GM12878 (cell line): ENCODE results near the gene ZFYVE19. TPM values are rescaled to one million over a fixed set of nuclear protein-coding genes. Genes with fewer than 3 reads are reported as not detected.
A peak's percentile ranks its signal among the peaks of the same experiment; 100 is the strongest.

Source experiments
- ATAC-seq: fragments of 200-7000 bp; cut with Tn5 transposase; 3 replicates; pipeline ENCODE4 v1.9.1; 2020; ENCODE audit warnings: mild to moderate bottlenecking, moderate library complexity
- BruUV-seq: library from RNA; stranded (reverse); fragments of 400-500 nt; replicated peaks from 2 replicates; lab custom pipeline; 2021; lab: Mats Ljungman, UMichigan
- CTCF ChIA-PET: fragments of 300-600 bp; sonication (Branson Sonifier 250); formaldehyde crosslinking; extraction: SDS; loops from one replicate; lab custom pipeline; 2021; ENCODE audit warnings: inconsistent platforms; lab: Yijun Ruan, JAX
- POLR2A ChIA-PET: fragments of 350-600 bp; formaldehyde crosslinking; extraction: SDS; loops from one replicate; lab custom pipeline; 2021; ENCODE audit warnings: inconsistent platforms; lab: Charles Lee
- RAD21 ChIA-PET: fragments of 300-600 bp; sonication (Branson Sonifier 250); formaldehyde crosslinking; loops from one replicate; lab custom pipeline; 2023; ENCODE audit warnings: antibody characterized with exemption; ENCODE audit not compliant: unreplicated experiment; lab: Charles Lee
- SMC1A ChIA-PET: fragments of 300-600 bp; sonication (Branson Sonifier 250); formaldehyde crosslinking; loops from one replicate; lab custom pipeline; 2023; ENCODE audit not compliant: unreplicated experiment, uncharacterized antibody; lab: Charles Lee
- DNase-seq: peaks from one replicate; pipeline ENCODE4 v3.0.0-alpha.2; 2011; ENCODE audit warnings: low read depth, low spot score
- FAIRE-seq: peaks from 3 replicates; lab custom pipeline; 2011; peaks lifted over from hg19 to GRCh38; lab: Jason Lieb, UNC
- H2AFZ ChIP-seq: 2 replicates; pipeline ENCODE4 v1.6.0; 2011; ENCODE audit warnings: low read depth, low read length, control low read depth; ENCODE audit not compliant: control insufficient read depth
- H3K27ac ChIP-seq: 2 replicates; pipeline ENCODE4 v1.5.1; 2011; ENCODE audit warnings: control low read depth; ENCODE audit not compliant: control insufficient read depth, insufficient read depth
- H3K27me3 ChIP-seq, 2 experiments: replicated peaks in 1 of 2; 2 replicates each; pipeline versions ENCODE4 v1.6.0 to v1.6.1; 2011; ENCODE audit warnings: low read length in 1 of 2; ENCODE audit not compliant: control insufficient read depth in 2 of 2, insufficient read depth in 2 of 2
- H3K36me3 ChIP-seq, 2 experiments: 2 replicates each; pipeline ENCODE4 v1.5.1; 2011; ENCODE audit warnings: low read length in 1 of 2; ENCODE audit not compliant: control insufficient read depth in 2 of 2, insufficient read depth in 2 of 2
- H3K4me1 ChIP-seq: 2 replicates; pipeline ENCODE4 v1.6.1; 2011; ENCODE audit warnings: mild to moderate bottlenecking, low read length, moderate library complexity, mixed read lengths; ENCODE audit not compliant: control insufficient read depth, insufficient read depth
- H3K4me2 ChIP-seq: 2 replicates; pipeline ENCODE4 v1.6.0; 2011; ENCODE audit warnings: control low read depth; ENCODE audit not compliant: control insufficient read depth, insufficient read depth
- H3K4me3 ChIP-seq: fragments of 200-600 bp; sonication (generic); 2 replicates; pipeline ENCODE4 v1.5.1; 2016
- H3K79me2 ChIP-seq: 2 replicates; pipeline ENCODE4 v1.6.0; 2011; ENCODE audit warnings: low read length; ENCODE audit not compliant: control insufficient read depth, insufficient read depth
- H3K9ac ChIP-seq: 2 replicates; pipeline ENCODE4 v1.8.0; 2011; ENCODE audit warnings: low read length, control low read depth, mixed read lengths; ENCODE audit not compliant: control insufficient read depth, insufficient read depth
- H3K9me3 ChIP-seq: replicated peaks from 3 replicates; pipeline ENCODE4 v1.5.1; 2011; ENCODE audit warnings: mild to moderate bottlenecking, low read length; ENCODE audit not compliant: control insufficient read depth, insufficient read depth
- H4K20me1 ChIP-seq: 2 replicates; pipeline ENCODE4 v1.6.0; 2011; ENCODE audit not compliant: control insufficient read depth, insufficient read depth
- BMI1 ChIP-seq: fragments of 450-650 bp; IDR thresholded peaks from 2 replicates; pipeline ENCODE4 v1.6.1; 2016; ENCODE audit warnings: mild to moderate bottlenecking, moderate library complexity, borderline replicate concordance
- CBX5 ChIP-seq: sonication (generic); IDR thresholded peaks from 2 replicates; pipeline ENCODE4 v1.6.1; 2016; ENCODE audit warnings: low read depth, moderate library complexity, mild to moderate bottlenecking, inconsistent platforms
- GATAD2B ChIP-seq: fragments of 450-650 bp; conservative IDR thresholded peaks from 2 replicates; pipeline ENCODE4 v1.6.1; 2017; ENCODE audit warnings: low read depth, mild to moderate bottlenecking, moderate library complexity
- IKZF1 ChIP-seq: fragments of 450-650 bp; conservative IDR thresholded peaks from 2 replicates; pipeline ENCODE4 v1.6.1; 2017; ENCODE audit warnings: antibody characterized with exemption, mild to moderate bottlenecking
- MEF2B ChIP-seq: fragments of 450-650 bp; IDR thresholded peaks from 2 replicates; pipeline ENCODE4 v1.6.1; 2018; ENCODE audit warnings: mild to moderate bottlenecking, moderate library complexity; ENCODE audit not compliant: partially characterized antibody, poor library complexity, severe bottlenecking
- NFYB ChIP-seq: IDR thresholded peaks from 2 replicates; pipeline ENCODE4 v1.6.1; 2011; ENCODE audit warnings: low read depth, mild to moderate bottlenecking, low read length, improper control_type of control experiment, moderate library complexity; ENCODE audit not compliant: insufficient read depth
- NR2F1 ChIP-seq: fragments of 450-650 bp; conservative IDR thresholded peaks from 2 replicates; pipeline ENCODE4 v1.6.1; 2017; ENCODE audit warnings: mild to moderate bottlenecking
- PAX5 ChIP-seq: IDR thresholded peaks from 2 replicates; pipeline ENCODE4 v1.6.1; 2011; ENCODE audit warnings: low read depth, low read length, borderline replicate concordance
- PAX8 ChIP-seq: fragments of 450-650 bp; IDR thresholded peaks from 2 replicates; pipeline ENCODE4 v1.6.1; 2017; ENCODE audit warnings: mild to moderate bottlenecking, moderate library complexity
- POLR2AphosphoS2 ChIP-seq: IDR thresholded peaks from 2 replicates; pipeline ENCODE4 v1.6.1; 2011; ENCODE audit warnings: low read depth, mild to moderate bottlenecking, low read length, improper control_type of control experiment, moderate library complexity
- RAD21 ChIP-seq: IDR thresholded peaks from 2 replicates; pipeline ENCODE4 v1.6.1; 2011; ENCODE audit warnings: mild to moderate bottlenecking, low read depth, low read length, moderate library complexity; ENCODE audit not compliant: insufficient read depth
- RB1 ChIP-seq: fragments of 450-650 bp; formaldehyde crosslinking; IDR thresholded peaks from 2 replicates; pipeline ENCODE4 v1.6.1; 2017; ENCODE audit warnings: mild to moderate bottlenecking, borderline replicate concordance
- RUNX3 ChIP-seq: IDR thresholded peaks from 2 replicates; pipeline ENCODE4 v1.6.1; 2012; ENCODE audit warnings: low read length, inconsistent platforms
- SIX5 ChIP-seq: IDR thresholded peaks from 2 replicates; pipeline ENCODE4 v1.6.1; 2011; ENCODE audit warnings: mild to moderate bottlenecking, low read depth, low read length, moderate library complexity; ENCODE audit not compliant: severe bottlenecking
- SP1 ChIP-seq: IDR thresholded peaks from one replicate; pipeline ENCODE4 v1.6.1; 2011; ENCODE audit warnings: low read depth, low read length
- SREBF2 ChIP-seq: IDR thresholded peaks from 2 replicates; pipeline ENCODE4 v1.6.1; 2012; ENCODE audit warnings: mild to moderate bottlenecking, low read length
- TCF12 ChIP-seq: IDR thresholded peaks from 2 replicates; pipeline ENCODE4 v1.6.1; 2011; ENCODE audit warnings: low read depth, mild to moderate bottlenecking, low read length
- TCF7 ChIP-seq: IDR thresholded peaks from 2 replicates; pipeline ENCODE4 v1.6.1; 2014; ENCODE audit warnings: antibody characterized with exemption, borderline replicate concordance
- ZBTB11 ChIP-seq: fragments of 450-650 bp; formaldehyde crosslinking; IDR thresholded peaks from 2 replicates; pipeline ENCODE4 v1.5.0; 2022; ENCODE audit warnings: mild to moderate bottlenecking, missing genetic modification characterization
- ZNF24 ChIP-seq: fragments of 450-650 bp; IDR thresholded peaks from 2 replicates; pipeline ENCODE4 v1.6.1; 2017; ENCODE audit warnings: antibody characterized with exemption, mild to moderate bottlenecking
- in situ Hi-C: fragments of 300-500 bp; cut with MboI; formaldehyde crosslinking; loops from 9 replicates; pipeline ENCODE4 v1.14.3; 2018; ENCODE audit warnings: mixed read lengths
- intact Hi-C: fragments of 100-400 bp; cut with micrococcal nuclease; formaldehyde crosslinking; loops from one replicate; pipeline ENCODE4 v1.14.2; 2022; ENCODE audit not compliant: unreplicated experiment
- polyA plus RNA-seq, 11 experiments: library from polyadenylated mRNA; depleted of rRNA in 4 of 11; unstranded in 6 of 11; stranded (reverse) in 5 of 11; fragments of >200 nt; fragmentation: Nextera tagmentation in 4 of 11; fragmentation: Illumina TruSeq in 1 of 11; extraction: Ambion mirVana in 4 of 11; extraction: Trizol in 1 of 11; gene quantifications; 1 replicate in 1 of 11; 2 replicates in 10 of 11; pipeline versions ENCODE4 v1.2.1 to v1.2.3, GENCODE V29; 2011 to 2016; ENCODE audit warnings: inconsistent platforms in 2 of 11, missing spikeins in 2 of 11, low read depth in 1 of 11
- total RNA-seq, 4 experiments: library from RNA; depleted of rRNA in 3 of 4; stranded (reverse); fragments of >200 nt in 3 of 4; fragmentation: Illumina TruSeq in 1 of 4; extraction: Trizol in 1 of 4; gene quantifications; 2 replicates each; pipeline versions ENCODE4 v1.2.1 to v1.2.3, GENCODE V29; 2013 to 2021
- TF ChIP-seq, protein P1 (sequence below): fragments of 450-650 bp; IDR thresholded peaks from 2 replicates; pipeline ENCODE4 v1.6.1; 2017; ENCODE audit warnings: antibody characterized with exemption, mild to moderate bottlenecking, moderate library complexity

ZFYVE19 gene
- total and polyA plus RNA-seq, 10 of the 15 experiments (the other 5 are each of a cell fraction or from before 2014, with no cell fraction given), result 1.7 to 36.3 (median 17.0) TPM

DNA sequence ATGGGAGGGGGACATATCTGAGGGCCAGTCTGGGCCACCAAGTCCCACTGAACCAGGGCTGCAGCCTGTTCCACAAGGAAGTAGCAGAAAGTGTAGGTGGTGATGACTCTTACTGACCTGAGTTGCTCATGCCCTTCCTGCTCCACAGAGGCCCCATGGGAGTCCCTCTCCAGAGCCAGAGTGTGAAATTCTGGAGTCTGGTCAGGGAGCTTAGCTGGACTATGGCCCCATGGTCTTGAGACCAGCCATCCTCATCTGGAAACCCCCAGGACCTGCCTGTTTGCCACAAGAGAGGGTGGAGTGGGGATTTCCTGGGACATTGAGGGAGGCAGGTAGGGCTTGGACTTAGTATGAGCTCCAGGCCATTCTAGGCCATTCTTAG lies 39.9 kb downstream of the ZFYVE19 start:
- Histone ChIP-seq H3K4me2 (peak overlapping the region; percentile 86), H3K36me3 (no peaks in the 10 kb centered on the region), H2AFZ (peak overlapping the region; percentile 13), H3K9me3 (no peaks in the 10 kb centered on the region), H3K79me2 (no peaks in the 10 kb centered on the region), H3K27ac (peak overlapping the region; percentile 76), H4K20me1 (no peaks in the 10 kb centered on the region), H3K4me1 (peaks cover 26% of the 10 kb centered on the region), H3K9ac (peak overlapping the region; percentile 45), H3K4me3 (peak overlapping the region; percentile 45; the same call in 1 of the 2 replicates), H3K27me3 (peaks cover 1 to 3% of the 10 kb centered on the region in 2 experiments; a peak in 1 of 4 replicates)
- in situ Hi-C loops (no loop called here), intact Hi-C loops (loop anchor here (5.0 to 10.0 kb wide), 2 partner anchors 40 to 268 kb away; partner anchors contain the start of genes DNAJC17, INO80 and ZFYVE19)
- no peak for FAIRE-seq
- ChIA-PET POLR2A (interaction anchor here (0.5 to 5.0 kb wide), 10 partner anchors 11 to 49 kb away, joined by 4 to 39 read pairs (median 6); partner anchors contain the start of genes DNAJC17, RHOV, VPS18 and ZFYVE19), SMC1A (interaction anchor here (0.6 to 5.0 kb wide), 15 partner anchors 12 to 337 kb away, joined by 3 to 47 read pairs (median 4); partner anchors contain the start of genes DNAJC17 and ZFYVE19), CTCF (interaction anchor here (0.9 to 8.8 kb wide), 11 partner anchors 12 to 167 kb away, joined by 3 to 140 read pairs (median 5); partner anchors contain the start of genes DNAJC17, VPS18 and ZFYVE19), RAD21 (interaction anchor here (0.8 to 5.0 kb wide), 9 partner anchors 11 to 62 kb away, joined by 3 to 41 read pairs (median 7); partner anchors contain the start of genes PPP1R14D, RHOV and VPS18)
- no peak for DNase-seq
- ATAC-seq, result peak; percentile 52
- BruUV-seq, result no TSS peak
- TF ChIP-seq IKZF1 (peak; percentile 76; the same call in 1 of the 2 replicates), TCF7 (no peak), PAX8 (no peak), BMI1 (no peak), ZNF24 (no peak), RAD21 (no peak), SIX5 (no peak), NFYB (no peak), RUNX3 (no peak), SREBF2 (no peak), PAX5 (no peak), SP1 (no peak), NR2F1 (0 out of 2 replicates have a peak, but pooled peaks have one; percentile 7), RB1 (no peak), POLR2AphosphoS2 (no peak), CBX5 (no peak), MEF2B (peak; percentile 65), ZBTB11 (no peak), GATAD2B (no peak), TCF12 (no peak)
- TF ChIP-seq, protein P1, sequence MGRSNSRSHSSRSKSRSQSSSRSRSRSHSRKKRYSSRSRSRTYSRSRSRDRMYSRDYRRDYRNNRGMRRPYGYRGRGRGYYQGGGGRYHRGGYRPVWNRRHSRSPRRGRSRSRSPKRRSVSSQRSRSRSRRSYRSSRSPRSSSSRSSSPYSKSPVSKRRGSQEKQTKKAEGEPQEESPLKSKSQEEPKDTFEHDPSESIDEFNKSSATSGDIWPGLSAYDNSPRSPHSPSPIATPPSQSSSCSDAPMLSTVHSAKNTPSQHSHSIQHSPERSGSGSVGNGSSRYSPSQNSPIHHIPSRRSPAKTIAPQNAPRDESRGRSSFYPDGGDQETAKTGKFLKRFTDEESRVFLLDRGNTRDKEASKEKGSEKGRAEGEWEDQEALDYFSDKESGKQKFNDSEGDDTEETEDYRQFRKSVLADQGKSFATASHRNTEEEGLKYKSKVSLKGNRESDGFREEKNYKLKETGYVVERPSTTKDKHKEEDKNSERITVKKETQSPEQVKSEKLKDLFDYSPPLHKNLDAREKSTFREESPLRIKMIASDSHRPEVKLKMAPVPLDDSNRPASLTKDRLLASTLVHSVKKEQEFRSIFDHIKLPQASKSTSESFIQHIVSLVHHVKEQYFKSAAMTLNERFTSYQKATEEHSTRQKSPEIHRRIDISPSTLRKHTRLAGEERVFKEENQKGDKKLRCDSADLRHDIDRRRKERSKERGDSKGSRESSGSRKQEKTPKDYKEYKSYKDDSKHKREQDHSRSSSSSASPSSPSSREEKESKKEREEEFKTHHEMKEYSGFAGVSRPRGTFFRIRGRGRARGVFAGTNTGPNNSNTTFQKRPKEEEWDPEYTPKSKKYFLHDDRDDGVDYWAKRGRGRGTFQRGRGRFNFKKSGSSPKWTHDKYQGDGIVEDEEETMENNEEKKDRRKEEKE, result no peak
